GM21381 (cell line): ENCODE measurements around the gene UBA3.

Source experiments
- ATAC-seq: cut with Tn5 transposase; IDR thresholded peaks from one replicate; pipeline ENCODE4 v1.9.1; 2021; ENCODE audit warnings: mild to moderate bottlenecking, moderate library complexity; ENCODE audit not compliant: unreplicated experiment

Gene UBA3

GRCh38 chr3:69079269-69080159 lies 651 bp downstream of the UBA3 start:
- ATAC-seq, result peak; percentile 14

GRCh38 chr3:69072928-69073327 lies 7.2 kb downstream of the UBA3 start:
- ATAC-seq, result no peak

- ATAC-seq, result no peak
Measured at GRCh38 chr3:69066121-69066520, 14.0 kb downstream of the UBA3 start.

GRCh38 chr3:69065318-69065964 lies 14.7 kb downstream of the UBA3 start:
- ATAC-seq, result no peak

DNA sequence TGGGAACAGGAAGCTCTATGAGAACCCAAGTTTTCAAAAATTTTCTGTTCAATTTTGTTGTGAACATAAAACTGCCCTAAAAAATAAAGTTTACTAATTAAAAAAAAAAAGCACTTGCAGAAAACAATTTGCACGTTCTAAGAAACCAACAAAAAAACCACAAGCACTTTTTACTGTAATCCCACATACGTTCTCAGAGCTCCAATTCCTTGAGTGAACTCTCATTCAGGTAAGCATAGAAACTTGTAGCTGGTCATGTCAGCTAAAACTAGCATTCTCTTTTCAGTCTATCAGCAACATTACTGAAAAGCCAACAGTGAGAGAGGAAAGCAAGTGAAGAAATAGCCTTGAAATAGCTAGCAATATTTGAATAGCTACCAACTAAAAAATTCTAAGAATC lies 16.5 kb downstream of the UBA3 start:
- no peak for ATAC-seq

GRCh38 chr3:69059688-69060087 lies 20.5 kb downstream of the UBA3 start:
- no peak for ATAC-seq

DNA sequence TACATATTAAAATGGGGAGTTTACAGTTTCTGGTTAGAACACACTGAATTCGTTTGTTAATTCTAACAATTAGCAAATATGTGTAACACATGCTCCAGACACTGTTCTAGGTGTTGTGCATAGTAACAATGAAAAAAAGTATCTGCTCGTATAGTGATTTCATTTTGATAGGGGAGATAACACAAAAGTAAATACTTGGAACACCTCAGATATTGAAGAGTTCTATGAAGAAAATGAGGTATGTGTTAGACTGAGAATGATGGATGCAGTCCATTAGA lies 21.3 kb downstream of the UBA3 start:
- no peak for ATAC-seq

GRCh38 chr3:69058180-69058946 lies 21.8 kb downstream of the UBA3 start:
- peak; percentile 98 for ATAC-seq

GRCh38 chr3:69052472-69052898 lies 27.7 kb downstream of the UBA3 start:
- peak; percentile 3 for ATAC-seq

DNA sequence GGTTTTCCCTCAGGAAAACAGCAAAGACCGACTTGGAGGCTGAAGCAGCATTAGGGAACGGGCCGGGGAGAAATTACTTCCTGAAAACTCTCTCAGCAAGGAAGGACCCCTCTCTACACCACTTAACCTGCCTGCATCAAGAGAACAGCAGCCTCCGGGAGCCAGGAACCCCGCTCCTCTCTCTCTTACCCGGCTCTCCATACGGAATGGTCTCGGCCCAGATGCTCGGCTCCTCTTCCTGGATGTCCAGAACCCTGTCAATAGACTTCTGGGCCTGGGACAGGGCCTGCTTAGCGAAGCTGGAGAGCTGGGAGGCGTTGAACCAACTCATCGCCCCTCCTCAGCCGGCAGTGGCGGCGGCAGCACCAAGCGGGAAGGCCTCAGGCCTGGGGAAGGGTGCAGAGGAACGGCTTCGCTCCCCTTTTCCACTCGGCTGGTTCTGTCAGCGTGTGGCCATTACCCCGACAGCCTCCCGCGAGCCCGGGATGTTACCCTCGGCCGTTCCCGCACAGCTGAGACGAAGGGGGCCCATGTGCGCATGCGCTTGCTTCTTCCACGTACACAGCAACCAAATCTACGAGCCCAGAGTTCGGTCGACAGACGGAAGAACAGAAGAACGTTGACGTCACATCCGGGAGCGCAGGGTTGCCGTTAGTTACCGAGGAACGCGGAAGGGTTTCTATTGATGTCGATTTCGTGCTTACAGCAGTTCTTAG lies 28.3 kb downstream of the UBA3 start, which contains the start of gene TMF1:
Gene TMF1, minus strand, starts transcription at position 578 of the 716 bp plus-strand sequence. Its CDS starts 247 bp downstream, at position 331.
- peak; percentile 97 for ATAC-seq

GRCh38 chr3:69048990-69049389 lies 31.2 kb downstream of the UBA3 start:
- ATAC-seq, result no peak

GRCh38 chr3:69044608-69045007 lies 35.6 kb downstream of the UBA3 start:
- ATAC-seq, result no peak

GRCh38 chr3:69033470-69033869 lies 46.7 kb downstream of the UBA3 start:
- ATAC-seq, result no peak

- no peak for ATAC-seq
Measured at GRCh38 chr3:69032737-69033136, 47.4 kb downstream of the UBA3 start.

GRCh38 chr3:69032142-69032541 lies 48.0 kb downstream of the UBA3 start:
- no peak for ATAC-seq

DNA sequence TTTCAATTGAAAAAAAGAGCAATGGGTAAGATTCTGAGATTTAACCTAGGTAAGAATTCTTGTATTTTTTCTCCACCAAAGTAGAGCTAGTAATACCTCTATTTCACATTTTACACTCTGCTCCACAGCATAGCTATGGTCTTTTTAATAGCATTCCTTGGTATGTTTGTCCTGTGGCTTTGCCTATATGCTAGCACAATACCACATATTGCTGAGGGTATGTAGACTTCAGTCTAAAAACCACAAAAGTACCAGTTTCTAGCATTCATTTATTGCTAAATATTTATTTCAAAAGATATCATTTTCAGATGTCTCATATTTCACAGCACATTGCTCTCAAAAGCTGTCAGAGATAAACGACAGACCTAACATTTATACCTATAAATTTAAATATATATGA lies 48.5 kb downstream of the UBA3 start:
- no peak for ATAC-seq

DNA sequence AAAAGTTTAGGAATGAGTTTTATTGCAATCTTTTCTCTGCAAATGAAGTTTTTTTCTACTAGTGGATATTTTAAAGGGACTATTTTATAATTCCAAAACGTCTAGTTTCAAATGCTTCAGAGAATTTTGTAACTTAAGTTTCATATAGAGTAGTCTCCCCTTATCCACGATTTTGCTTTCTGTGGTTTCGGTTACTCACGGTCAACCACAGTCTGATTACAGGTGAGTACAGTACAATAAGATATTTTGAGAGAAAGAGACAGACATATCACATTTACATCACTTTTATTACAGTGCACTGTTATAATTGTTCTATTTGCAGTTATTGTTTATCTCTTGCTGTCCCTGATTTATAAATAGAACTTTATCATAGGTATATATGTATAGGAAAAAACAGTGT lies 59.3 kb downstream of the UBA3 start:
- ATAC-seq, result no peak

- ATAC-seq, result no peak
Measured at GRCh38 chr3:69020424-69020823, 59.7 kb downstream of the UBA3 start.

GRCh38 chr3:69016901-69017300 lies 63.3 kb downstream of the UBA3 start:
- no peak for ATAC-seq

DNA sequence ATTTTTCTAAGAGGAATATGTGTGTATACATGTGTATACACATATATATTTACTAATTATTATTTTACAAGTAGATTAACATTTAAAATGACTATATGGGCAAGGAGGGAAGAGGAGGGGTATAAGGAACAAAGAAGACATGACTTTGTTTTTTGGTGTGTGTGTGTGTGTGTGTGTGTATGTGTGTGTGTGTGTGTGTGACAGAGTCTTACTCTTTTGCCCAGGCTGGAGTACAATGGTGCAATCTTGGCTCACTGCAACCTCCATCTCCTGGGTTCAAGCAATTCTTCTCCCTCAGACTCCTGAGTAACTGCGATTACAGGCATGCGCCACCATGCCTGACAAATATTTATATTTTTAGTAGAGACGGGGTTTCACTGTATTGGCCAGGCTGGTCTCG lies 64.1 kb downstream of the UBA3 start:
- ATAC-seq, result no peak

- ATAC-seq, result no peak
Measured at GRCh38 chr3:69014022-69014580, 66.1 kb downstream of the UBA3 start.
